Activated CD4-positive, alpha-beta T cell treated with anti-CD3 and anti-CD28 coated beads for 36 hours (primary cell): Measurements from ENCODE around the gene ORMDL2. TPM values are rescaled to one million over a fixed set of nuclear protein-coding genes. Genes with fewer than 3 reads are reported as not detected.
"Not testable (repeated sequence)": the region's sequence is repeated elsewhere in the genome, so short reads cannot be mapped to it uniquely, and the experiment has no call there.

Experiments
- ATAC-seq: fragments of 200-7000 bp; cut with Tn5 transposase; one replicate; pipeline ENCODE4 v1.10.0; 2021; ENCODE audit warnings: mild to moderate bottlenecking, moderate library complexity
- CTCF ChIA-PET: fragments of 350-600 bp; sonication (Branson Sonifier 250); formaldehyde crosslinking; loops from one replicate; lab custom pipeline; 2021; ENCODE audit warnings: antibody characterized with exemption; lab: Charles Lee
- POLR2A ChIA-PET: fragments of 350-600 bp; sonication (Branson Sonifier 250); formaldehyde crosslinking; loops from one replicate; lab custom pipeline; 2021; ENCODE audit warnings: antibody characterized with exemption, inconsistent platforms; lab: Charles Lee
- DNase-seq: peaks from one replicate; pipeline ENCODE4 v3.0.0-alpha.2; 2020
- H3K27ac Mint-ChIP-seq: one replicate; pipeline ENCODE4 v1.8.0; 2021; ENCODE audit warnings: mixed read lengths
- H3K27me3 Mint-ChIP-seq: one replicate; pipeline ENCODE4 v1.8.0; 2021; ENCODE audit warnings: mixed read lengths
- H3K36me3 Mint-ChIP-seq: one replicate; pipeline ENCODE4 v1.8.0; 2021; ENCODE audit warnings: low read depth, mixed read lengths
- H3K4me1 Mint-ChIP-seq: one replicate; pipeline ENCODE4 v1.8.0; 2021; ENCODE audit warnings: mixed read lengths
- H3K4me3 Mint-ChIP-seq: one replicate; pipeline ENCODE4 v1.8.0; 2021; ENCODE audit warnings: mild to moderate bottlenecking, moderate library complexity, mixed read lengths
- H3K9me3 Mint-ChIP-seq: one replicate; pipeline ENCODE4 v1.8.0; 2021; ENCODE audit warnings: low read depth, mixed read lengths
- intact Hi-C, 2 experiments: fragments of 100-400 bp; cut with DNase I in 1 of 2; cut with micrococcal nuclease in 1 of 2; formaldehyde crosslinking; loops; one replicate each; pipeline versions ENCODE4 v1.14.2 to v1.15.1; 2022 to 2024; cut with DNase I, micrococcal nuclease
- total RNA-seq, 2 experiments: library from RNA; stranded (reverse); gene quantifications; one replicate each; pipeline ENCODE4 v1.2.3, GENCODE V29; 2021

Gene ORMDL2
- total RNA-seq, 2 experiments from 2014 or later: 29.4 to 35.6 TPM

GRCh38 chr12:55849616-55850343, 31.9 kb downstream of the ORMDL2 start:
- no peaks in the 10 kb centered on the region for H3K36me3 Mint-ChIP-seq
- ChIA-PET CTCF (no interaction called here), POLR2A (no interaction called here)
- H3K4me1 Mint-ChIP-seq: peaks cover 14% of the 10 kb centered on the region
- no peak for DNase-seq
- intact Hi-C loops: no loop called here
- H3K9me3 Mint-ChIP-seq: no peaks in the 10 kb centered on the region
- H3K27ac Mint-ChIP-seq: no peak overlapping the region
- H3K27me3 Mint-ChIP-seq: peaks cover 2% of the 10 kb centered on the region
- ATAC-seq: no peak
- no peak overlapping the region for H3K4me3 Mint-ChIP-seq

DNA sequence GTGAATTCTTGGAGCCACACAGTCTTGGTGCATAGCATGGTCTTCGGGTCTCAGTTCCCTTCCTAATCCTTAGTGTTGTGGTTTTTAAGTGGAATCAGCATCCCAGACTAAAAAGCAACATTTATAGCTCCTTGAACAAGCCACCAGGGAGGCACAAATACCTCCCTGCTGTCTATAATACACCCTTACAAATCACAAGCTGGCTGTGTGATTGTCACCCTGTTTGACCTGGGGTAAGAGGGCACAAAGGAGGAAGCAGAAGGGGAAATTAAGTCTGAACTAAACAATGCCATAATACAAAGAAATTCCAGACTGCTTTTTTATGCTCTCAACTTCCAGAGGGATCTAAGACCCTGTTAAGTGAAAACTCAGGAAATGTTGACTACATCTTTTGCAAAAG, 32.6 kb downstream of the ORMDL2 start:
- Mint-ChIP-seq H3K4me3 (no peak overlapping the region), H3K27ac (no peak overlapping the region), H3K4me1 (peaks cover 14% of the 10 kb centered on the region), H3K9me3 (no peaks in the 10 kb centered on the region), H3K27me3 (peaks cover 2% of the 10 kb centered on the region), H3K36me3 (no peaks in the 10 kb centered on the region)
- POLR2A ChIA-PET: no interaction called here
- intact Hi-C loops: no loop called here
- no peak for ATAC-seq
- no peak for DNase-seq
- CTCF ChIA-PET: no interaction called here

DNA sequence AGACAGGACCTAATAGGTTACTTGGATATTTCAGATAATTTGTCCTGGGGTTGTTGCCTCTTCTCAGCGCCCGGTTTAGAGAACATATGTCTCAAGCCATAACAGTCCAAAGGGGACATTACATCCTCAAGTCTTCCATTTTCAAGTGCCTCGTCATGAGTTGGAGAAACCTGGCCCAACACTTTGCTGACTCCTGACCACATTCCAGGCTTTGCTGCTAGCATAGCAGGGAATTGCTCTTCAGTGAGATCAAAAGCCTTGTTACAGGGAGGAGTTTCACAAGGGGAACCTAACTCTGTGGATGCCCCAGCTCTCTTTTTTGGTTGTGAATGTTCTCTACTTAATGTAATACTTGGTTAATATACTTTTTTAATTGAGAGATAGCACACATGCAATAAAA, 33.1 kb downstream of the ORMDL2 start:
- intact Hi-C loops: no loop called here
- H3K4me3 Mint-ChIP-seq: no peak overlapping the region
- CTCF ChIA-PET: no interaction called here
- H3K9me3 Mint-ChIP-seq: no peaks in the 10 kb centered on the region
- peaks cover 2% of the 10 kb centered on the region for H3K27me3 Mint-ChIP-seq
- POLR2A ChIA-PET: no interaction called here
- ATAC-seq (no peak), DNase-seq (no peak)
- H3K27ac Mint-ChIP-seq: no peak overlapping the region
- H3K4me1 Mint-ChIP-seq: peaks cover 14% of the 10 kb centered on the region
- no peaks in the 10 kb centered on the region for H3K36me3 Mint-ChIP-seq

DNA sequence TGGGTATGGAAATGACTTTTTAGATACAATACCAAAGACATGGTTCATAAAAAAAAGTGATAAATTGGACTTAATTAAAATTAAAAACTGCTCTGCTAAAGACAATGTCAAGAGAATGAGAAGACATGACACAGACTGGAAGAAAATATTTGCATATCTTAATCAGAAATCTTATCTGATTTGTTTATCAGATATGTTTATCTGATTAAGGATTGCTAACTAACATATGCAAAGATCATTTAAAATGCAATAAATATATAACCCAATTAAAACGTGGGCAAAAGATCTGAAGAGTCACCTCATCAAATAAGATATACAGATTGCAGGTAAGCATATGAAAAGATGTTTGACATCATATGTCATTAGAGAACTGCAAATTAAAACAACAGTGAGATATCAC, 34.9 kb downstream of the ORMDL2 start:
- intact Hi-C loops: no loop called here
- H3K4me3 Mint-ChIP-seq: no peak overlapping the region
- no peaks in the 10 kb centered on the region for H3K36me3 Mint-ChIP-seq
- POLR2A ChIA-PET: no interaction called here
- H3K4me1 Mint-ChIP-seq: peaks cover 4% of the 10 kb centered on the region
- no peaks in the 10 kb centered on the region for H3K9me3 Mint-ChIP-seq
- H3K27me3 Mint-ChIP-seq: peaks cover 2% of the 10 kb centered on the region
- CTCF ChIA-PET: interaction anchor here (0.6 to 1.0 kb wide), 2 partner anchors 23 to 658 kb away, joined by 4 read pairs; partner anchors contain the start of gene DNAJC14
- no peak for ATAC-seq
- no peak for DNase-seq
- H3K27ac Mint-ChIP-seq: no peak overlapping the region

DNA sequence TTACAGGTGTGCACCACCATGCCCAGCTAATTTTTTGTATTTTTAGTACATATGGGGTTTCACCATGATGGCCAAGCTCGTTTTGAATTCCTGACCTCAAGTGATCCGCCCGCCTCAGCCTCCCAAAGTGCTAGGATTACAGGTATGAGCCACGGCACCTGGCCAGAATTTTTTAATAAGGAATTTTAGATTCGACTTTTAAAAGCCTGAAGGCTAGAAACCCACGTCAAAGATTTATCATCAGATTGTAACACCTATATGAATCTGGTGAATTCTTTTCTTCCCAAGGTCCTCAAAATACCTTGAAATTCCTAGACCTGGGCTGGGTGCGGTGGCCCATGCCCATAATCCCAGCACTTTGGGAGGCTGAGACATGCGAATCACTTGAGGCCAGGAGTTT, 43.6 kb downstream of the ORMDL2 start:
- intact Hi-C loops: no loop called here
- H3K27ac Mint-ChIP-seq: no peak overlapping the region
- CTCF ChIA-PET: interaction anchor here (0.6 to 1.6 kb wide), 2 partner anchors 124 to 477 kb away, joined by 3 to 4 read pairs; no protein-coding TSS in a partner anchor
- H3K36me3 Mint-ChIP-seq: no peaks in the 10 kb centered on the region
- ATAC-seq: no peak
- DNase-seq: no peak
- H3K27me3 Mint-ChIP-seq: no peaks in the 10 kb centered on the region
- no peaks in the 10 kb centered on the region for H3K4me1 Mint-ChIP-seq
- peaks cover 3% of the 10 kb centered on the region for H3K9me3 Mint-ChIP-seq
- POLR2A ChIA-PET: no interaction called here
- H3K4me3 Mint-ChIP-seq: no peak overlapping the region

DNA sequence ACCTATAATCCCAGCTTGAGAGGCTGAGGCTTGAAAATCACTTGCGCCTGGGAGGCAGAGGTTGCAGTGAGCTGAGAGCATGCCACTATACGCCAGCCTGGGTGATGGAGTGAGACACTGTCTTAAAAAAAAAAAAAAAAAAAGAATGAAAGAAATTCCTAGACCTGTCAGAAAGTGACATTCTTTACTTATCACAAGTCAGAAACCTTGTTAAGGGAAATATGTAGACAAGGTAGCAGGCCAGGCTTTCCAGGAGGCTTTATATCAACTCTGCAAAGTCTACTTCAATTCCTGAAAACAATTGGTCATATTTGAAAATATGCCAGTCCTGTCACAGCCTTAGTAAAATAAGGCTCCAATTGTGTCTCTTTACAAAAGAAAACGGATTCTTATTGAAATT, 44.0 kb downstream of the ORMDL2 start:
- H3K27me3 Mint-ChIP-seq: no peaks in the 10 kb centered on the region
- ChIA-PET POLR2A (no interaction called here), CTCF (interaction anchor here (0.7 to 1.6 kb wide), 2 partner anchors 115 to 124 kb away, joined by 3 to 4 read pairs; no protein-coding TSS in a partner anchor)
- DNase-seq (no peak), ATAC-seq (no peak)
- intact Hi-C loops: no loop called here
- H3K4me3 Mint-ChIP-seq: no peak overlapping the region
- H3K27ac Mint-ChIP-seq: no peak overlapping the region
- peaks cover 3% of the 10 kb centered on the region for H3K9me3 Mint-ChIP-seq
- H3K4me1 Mint-ChIP-seq: no peaks in the 10 kb centered on the region
- no peaks in the 10 kb centered on the region for H3K36me3 Mint-ChIP-seq

DNA sequence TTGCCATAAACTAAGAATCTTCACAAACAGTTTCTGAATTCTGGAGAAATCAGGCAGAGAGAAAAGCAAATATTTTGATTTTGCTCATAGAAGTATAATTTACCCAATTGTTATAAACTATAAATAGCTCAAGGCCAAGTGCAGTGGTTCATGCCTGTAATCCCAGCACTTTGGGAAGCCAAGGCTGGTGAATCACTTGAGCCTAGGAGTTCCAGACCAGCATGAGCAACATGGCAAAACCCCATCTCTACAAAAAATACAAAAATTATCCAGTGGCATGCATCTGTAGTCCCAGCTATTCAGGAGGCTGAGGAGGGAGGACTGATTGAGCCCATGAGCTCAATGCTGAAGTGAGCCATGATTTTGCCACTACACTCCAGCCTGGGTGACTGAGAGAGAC, 44.4 kb downstream of the ORMDL2 start:
- H3K9me3 Mint-ChIP-seq: peaks cover 3% of the 10 kb centered on the region
- H3K4me3 Mint-ChIP-seq: no peak overlapping the region
- DNase-seq (no peak), ATAC-seq (no peak)
- H3K27me3 Mint-ChIP-seq: no peaks in the 10 kb centered on the region
- H3K36me3 Mint-ChIP-seq: no peaks in the 10 kb centered on the region
- H3K4me1 Mint-ChIP-seq: no peaks in the 10 kb centered on the region
- ChIA-PET POLR2A (no interaction called here), CTCF (interaction anchor here (0.7 to 1.6 kb wide), 2 partner anchors 116 to 125 kb away, joined by 3 to 4 read pairs; no protein-coding TSS in a partner anchor)
- H3K27ac Mint-ChIP-seq: no peak overlapping the region
- intact Hi-C loops: no loop called here

DNA sequence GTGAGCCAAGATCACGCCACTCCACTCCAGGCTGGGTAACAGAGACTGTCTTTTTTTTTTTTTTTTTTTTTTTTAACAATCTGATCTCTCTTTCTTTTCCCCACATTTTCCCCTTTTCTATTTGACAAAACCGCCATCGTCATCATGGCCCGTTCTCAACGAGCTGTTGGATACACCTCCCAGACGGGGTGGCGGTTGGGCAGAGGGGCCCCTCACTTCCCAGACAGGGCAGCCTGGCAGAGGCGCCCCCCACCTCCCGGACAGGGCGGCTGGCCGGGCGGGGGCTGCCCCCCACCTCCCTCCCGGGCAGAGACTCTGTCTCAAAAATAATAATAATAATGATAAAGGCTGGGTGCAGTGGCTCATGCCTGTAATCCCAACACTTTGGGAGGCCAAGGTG, 45.1 kb downstream of the ORMDL2 start:
- ATAC-seq, POLR2A ChIA-PET, intact Hi-C loops, CTCF ChIA-PET, H3K27me3 Mint-ChIP-seq, DNase-seq, H3K9me3 Mint-ChIP-seq, H3K4me1 Mint-ChIP-seq, H3K4me3 Mint-ChIP-seq, H3K27ac Mint-ChIP-seq, H3K36me3 Mint-ChIP-seq: not testable (repeated sequence)

DNA sequence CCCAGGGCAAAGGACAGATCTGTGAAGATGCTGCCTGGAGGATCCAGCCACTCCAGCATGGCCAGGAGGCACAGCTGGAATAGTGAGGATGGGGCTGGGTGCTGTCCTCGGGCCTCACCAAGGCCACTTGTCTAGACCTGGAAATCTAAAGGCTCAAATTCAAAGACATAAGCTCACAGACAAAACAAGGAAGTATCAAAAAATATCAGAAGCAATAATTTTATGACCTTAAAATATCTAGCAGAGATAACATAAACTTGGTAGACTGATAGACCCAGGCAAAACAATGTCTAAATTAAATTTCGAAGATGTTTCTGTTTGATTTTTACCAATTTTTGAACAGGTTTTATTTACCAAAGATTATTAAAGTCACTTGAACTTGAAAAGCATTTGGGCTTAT, 47.5 kb downstream of the ORMDL2 start:
- CTCF ChIA-PET: interaction anchor here (0.6 kb wide), 1 partner anchor 127 kb away, joined by 4 read pairs; no protein-coding TSS in a partner anchor
- ATAC-seq (no peak), DNase-seq (no peak)
- Mint-ChIP-seq H3K9me3 (peaks cover 3% of the 10 kb centered on the region), H3K27ac (no peak overlapping the region), H3K4me3 (no peak overlapping the region), H3K4me1 (no peaks in the 10 kb centered on the region), H3K36me3 (no peaks in the 10 kb centered on the region), H3K27me3 (no peaks in the 10 kb centered on the region)
- POLR2A ChIA-PET: no interaction called here
- intact Hi-C loops: no loop called here

GRCh38 chr12:55866454-55867004, 48.7 kb downstream of the ORMDL2 start:
- intact Hi-C loops, H3K9me3 Mint-ChIP-seq, H3K27ac Mint-ChIP-seq, H3K36me3 Mint-ChIP-seq, H3K4me1 Mint-ChIP-seq, H3K27me3 Mint-ChIP-seq, H3K4me3 Mint-ChIP-seq, ATAC-seq, DNase-seq: not testable (repeated sequence)
- CTCF ChIA-PET: interaction anchor here (0.6 to 0.9 kb wide), 3 partner anchors 89 to 156 kb away, joined by 3 to 5 read pairs (median 3); no protein-coding TSS in a partner anchor
- POLR2A ChIA-PET: interaction anchor here (0.6 kb wide), 1 partner anchor 31 kb away, joined by 3 read pairs; no protein-coding TSS in a partner anchor
